IMR-90 (cell line): ENCODE results near the gene DCDC2B. TPM values are rescaled to one million over a fixed set of nuclear protein-coding genes. Genes with fewer than 3 reads are reported as not detected.

Source experiments
- ATAC-seq: fragments of 200-7000 bp; cut with Tn5 transposase; 2 replicates; pipeline ENCODE4 v1.9.1; 2020; ENCODE audit warnings: low read depth, mild to moderate bottlenecking, moderate library complexity
- BruUV-seq: library from RNA; stranded (reverse); fragments of 400-500 nt; replicated peaks from 2 replicates; lab custom pipeline; 2021; lab: Mats Ljungman, UMichigan
- CTCF ChIA-PET: fragments of 300-600 bp; formaldehyde crosslinking; extraction: SDS; loops from one replicate; lab custom pipeline; 2021; ENCODE audit warnings: antibody characterized with exemption; lab: Yijun Ruan, JAX
- POLR2A ChIA-PET: fragments of 300-600 bp; sonication (Branson Sonifier 250); formaldehyde crosslinking; loops from one replicate; lab custom pipeline; 2022; ENCODE audit warnings: antibody characterized with exemption; ENCODE audit not compliant: unreplicated experiment; lab: Charles Lee
- DNase-seq: peaks from one replicate; pipeline ENCODE4 v3.0.0; 2013
- H2AFZ ChIP-seq: replicated peaks from 2 replicates; pipeline ENCODE3; 2013; ENCODE audit warnings: low read length, mild to moderate bottlenecking; ENCODE audit not compliant: poor library complexity
- H2AK5ac ChIP-seq: 2 replicates; pipeline ENCODE4 v1.6.1; 2013; ENCODE audit warnings: low read depth, low read length, inconsistent platforms
- H2AK9ac ChIP-seq: replicated peaks from 2 replicates; pipeline ENCODE3; 2013; ENCODE audit warnings: mild to moderate bottlenecking, low read depth, low read length, moderate library complexity; ENCODE audit not compliant: poor library complexity
- H2BK120ac ChIP-seq: 2 replicates; pipeline ENCODE4 v1.6.1; 2013; ENCODE audit warnings: low read depth, low read length, inconsistent platforms
- H2BK15ac ChIP-seq: 3 replicates; pipeline ENCODE4 v1.6.1; 2013; ENCODE audit warnings: low read depth, low read length, inconsistent platforms
- H2BK20ac ChIP-seq: 2 replicates; pipeline ENCODE4 v1.6.1; 2013; ENCODE audit warnings: low read depth, mild to moderate bottlenecking, inconsistent platforms, low read length, moderate library complexity
- H2BK5ac ChIP-seq: 2 replicates; pipeline ENCODE4 v1.6.1; 2013; ENCODE audit warnings: mild to moderate bottlenecking, low read depth, low read length, inconsistent platforms; ENCODE audit not compliant: poor library complexity, severe bottlenecking
- H3K14ac ChIP-seq: replicated peaks from 2 replicates; pipeline ENCODE4 v1.6.1; 2013; ENCODE audit warnings: low read depth, low read length, inconsistent platforms
- H3K18ac ChIP-seq: 2 replicates; pipeline ENCODE4 v1.6.1; 2013; ENCODE audit warnings: low read depth, low read length, control low read depth
- H3K23ac ChIP-seq: 2 replicates; pipeline ENCODE4 v1.6.1; 2013; ENCODE audit warnings: low read depth, low read length, inconsistent platforms
- H3K27ac ChIP-seq: 2 replicates; pipeline ENCODE4 v1.5.1; 2013; ENCODE audit warnings: mild to moderate bottlenecking, control low read depth, low read length; ENCODE audit not compliant: insufficient read depth
- H3K27me3 ChIP-seq: 2 replicates; pipeline ENCODE4 v1.6.1; 2013; ENCODE audit warnings: low read length; ENCODE audit not compliant: control insufficient read depth, insufficient read depth
- H3K36me3 ChIP-seq: 2 replicates; pipeline ENCODE4 v1.6.1; 2013; ENCODE audit warnings: low read length, mixed read lengths; ENCODE audit not compliant: control insufficient read depth, insufficient read depth
- H3K4ac ChIP-seq: 2 replicates; pipeline ENCODE4 v1.6.1; 2013; ENCODE audit warnings: low read depth, low read length, inconsistent platforms
- H3K4me1 ChIP-seq: 2 replicates; pipeline ENCODE4 v1.6.1; 2013; ENCODE audit warnings: low read length, mixed read lengths; ENCODE audit not compliant: control insufficient read depth, insufficient read depth
- H3K4me2 ChIP-seq: 2 replicates; pipeline ENCODE4 v1.6.1; 2013; ENCODE audit warnings: low read depth, mild to moderate bottlenecking, control low read depth, low read length, moderate library complexity
- H3K4me3 ChIP-seq: 2 replicates; pipeline ENCODE4 v1.5.1; 2013; ENCODE audit warnings: low read depth, mild to moderate bottlenecking, control low read depth, low read length, moderate library complexity; ENCODE audit not compliant: insufficient read depth
- H3K56ac ChIP-seq: 2 replicates; pipeline ENCODE4 v1.6.1; 2013; ENCODE audit warnings: low read length, inconsistent platforms; ENCODE audit not compliant: insufficient read depth; ENCODE audit errors: extremely low read depth
- H3K79me1 ChIP-seq, 2 experiments: 2 replicates each; pipeline ENCODE4 v1.6.1; 2013; ENCODE audit warnings: low read length in 2 of 2, inconsistent platforms in 1 of 2, low read depth in 1 of 2
- H3K9ac ChIP-seq: 2 replicates; pipeline ENCODE4 v1.6.1; 2013; ENCODE audit warnings: low read depth, low read length, control low read depth
- H3K9me1 ChIP-seq: 2 replicates; pipeline ENCODE4 v1.6.1; 2013; ENCODE audit warnings: low read length, inconsistent platforms; ENCODE audit not compliant: insufficient read depth
- H3K9me3 ChIP-seq: 2 replicates; pipeline ENCODE4 v1.6.1; 2013; ENCODE audit warnings: low read length; ENCODE audit not compliant: control insufficient read depth, insufficient read depth
- H4K20me1 ChIP-seq: 2 replicates; pipeline ENCODE4 v1.6.1; 2013; ENCODE audit warnings: low read length, inconsistent platforms; ENCODE audit not compliant: insufficient read depth
- H4K5ac ChIP-seq: 2 replicates; pipeline ENCODE4 v1.6.1; 2013; ENCODE audit warnings: mild to moderate bottlenecking, low read depth, low read length, control low read depth
- H4K8ac ChIP-seq, 2 experiments: 2 replicates each; pipeline ENCODE4 v1.6.1; 2013; ENCODE audit warnings: low read depth in 2 of 2, low read length in 2 of 2, control low read depth in 1 of 2, inconsistent platforms in 1 of 2
- H4K91ac ChIP-seq: 2 replicates; pipeline ENCODE4 v1.6.1; 2013; ENCODE audit warnings: low read depth, low read length, inconsistent platforms; ENCODE audit not compliant: insufficient read depth
- BHLHE40 ChIP-seq: fragments of 150-350 bp; IDR thresholded peaks from 2 replicates; pipeline ENCODE4 v1.6.1; 2016; ENCODE audit warnings: mild to moderate bottlenecking, low read depth, low read length
- CEBPB ChIP-seq: IDR thresholded peaks from 2 replicates; pipeline ENCODE4 v1.6.1; 2012; ENCODE audit warnings: low read depth, low read length, improper control_type of control experiment
- CHD1 ChIP-seq: IDR thresholded peaks from 2 replicates; pipeline ENCODE4 v1.6.1; 2012; ENCODE audit warnings: low read depth, low read length, improper control_type of control experiment
- FOS ChIP-seq: fragments of 150-350 bp; IDR thresholded peaks from 2 replicates; pipeline ENCODE4 v1.6.1; 2016; ENCODE audit warnings: low read depth, low read length
- MAFK ChIP-seq: IDR thresholded peaks from 2 replicates; pipeline ENCODE4 v1.6.1; 2012; ENCODE audit warnings: low read depth, low read length, improper control_type of control experiment
- MAZ ChIP-seq: IDR thresholded peaks from 2 replicates; pipeline ENCODE4 v1.6.1; 2012; ENCODE audit warnings: low read depth, mild to moderate bottlenecking, low read length, improper control_type of control experiment, moderate library complexity, borderline replicate concordance
- MXI1 ChIP-seq: IDR thresholded peaks from 2 replicates; pipeline ENCODE4 v1.6.1; 2012; ENCODE audit warnings: low read depth, mild to moderate bottlenecking, low read length, moderate library complexity, borderline replicate concordance
- NFE2L2 ChIP-seq: fragments of 150-350 bp; IDR thresholded peaks from 2 replicates; pipeline ENCODE4 v1.6.1; 2016; ENCODE audit warnings: low read depth, mild to moderate bottlenecking, low read length
- POLR2A ChIP-seq: IDR thresholded peaks from 2 replicates; pipeline ENCODE4 v1.6.1; 2012; ENCODE audit warnings: mild to moderate bottlenecking, low read depth, low read length
- RAD21 ChIP-seq: IDR thresholded peaks from 2 replicates; pipeline ENCODE4 v1.6.1; 2012; ENCODE audit warnings: low read length, improper control_type of control experiment
- RCOR1 ChIP-seq: IDR thresholded peaks from 2 replicates; pipeline ENCODE4 v1.6.1; 2012; ENCODE audit warnings: mild to moderate bottlenecking, low read length, improper control_type of control experiment; ENCODE audit not compliant: insufficient replicate concordance
- RFX5 ChIP-seq: IDR thresholded peaks from 2 replicates; pipeline ENCODE4 v1.8.0; 2012; ENCODE audit warnings: low read depth, mild to moderate bottlenecking, low read length, moderate library complexity
- SMC3 ChIP-seq: fragments of 150-350 bp; IDR thresholded peaks from 2 replicates; pipeline ENCODE4 v1.6.1; 2016; ENCODE audit warnings: low read depth, mild to moderate bottlenecking, antibody characterized with exemption, low read length, moderate library complexity
- WGBS, 2 experiments: methylation state at CpG; one replicate each; pipeline versions ENCODE4 v1.1.5 to v1.1.7; 2013; ENCODE audit warnings: missing lambda C conversion rate in 2 of 2; ENCODE audit not compliant: insufficient read length in 1 of 2; ENCODE audit errors: extremely low coverage in 2 of 2; 5-methylcytosine and 5-hydroxymethylcytosine counted together
- dilution Hi-C: fragments of 300-500 bp; cut with HindIII; formaldehyde crosslinking; loops from one replicate; pipeline ENCODE4 v1.14.3; 2018; ENCODE audit warnings: low sequenced_read_pairs; ENCODE audit not compliant: unreplicated experiment
- in situ Hi-C: fragments of 300-500 bp; cut with MboI; formaldehyde crosslinking; loops from 3 replicates; pipeline ENCODE4 v1.14.3; 2019; ENCODE audit warnings: low sequenced_read_pairs, inconsistent platforms, mixed read lengths
- intact Hi-C: fragments of 100-400 bp; cut with micrococcal nuclease; formaldehyde crosslinking; loops from 2 replicates; pipeline ENCODE4 v1.10.0; 2022
- polyA plus RNA-seq, 3 experiments: library from polyadenylated mRNA; depleted of rRNA; stranded (reverse); fragments of >200 nt; gene quantifications; 2 replicates each; pipeline ENCODE4 v1.2.3, GENCODE V29; 2012; ENCODE audit warnings: low replicate concordance in 1 of 3
- total RNA-seq: library from RNA; depleted of rRNA; stranded (reverse); fragments of >200 nt; gene quantifications from 2 replicates; pipeline ENCODE4 v1.2.3, GENCODE V29; 2012
- TF ChIP-seq, protein P1 (sequence below): conservative IDR thresholded peaks from 2 replicates; pipeline ENCODE4 v1.5.1; 2012; ENCODE audit warnings: mild to moderate bottlenecking, low read depth, low read length, improper control_type of control experiment
- TF ChIP-seq, protein P2 (sequence below): fragments of 150-350 bp; IDR thresholded peaks from 2 replicates; pipeline ENCODE4 v1.6.1; 2017; ENCODE audit warnings: mild to moderate bottlenecking, antibody characterized with exemption, low read length, low read depth
- TF ChIP-seq, protein P3 (sequence below): fragments of 150-350 bp; IDR thresholded peaks from 2 replicates; pipeline ENCODE4 v1.6.1; 2016; ENCODE audit warnings: low read depth, mild to moderate bottlenecking, low read length, moderate library complexity, borderline replicate concordance

DCDC2B gene
- total and polyA plus RNA-seq, 2 of the 4 experiments (the other 2 are of a cell fraction) = not detected

DNA sequence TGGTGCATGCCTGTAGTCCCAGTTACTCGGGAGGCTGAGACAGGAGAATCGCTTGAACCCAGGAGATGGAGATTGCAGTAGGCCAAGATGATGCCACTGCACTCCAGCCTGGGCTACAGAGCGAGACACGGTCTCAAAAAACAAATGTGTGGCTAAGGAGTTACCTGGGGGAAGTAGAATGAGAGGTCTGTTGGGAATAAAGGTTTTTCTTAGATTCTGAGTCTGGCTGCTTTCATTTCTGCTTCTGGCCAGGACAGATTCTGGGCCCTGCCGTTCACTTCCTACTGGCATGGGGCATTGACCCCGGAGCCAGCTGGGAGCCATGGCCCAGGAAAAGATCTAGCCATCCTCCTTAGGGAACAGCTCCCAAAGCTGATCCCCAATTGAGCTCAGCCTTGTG lies 420 bp upstream of the DCDC2B start:
- no peaks in the 10 kb centered on the region for H3K27me3 ChIP-seq
- H3K9ac ChIP-seq = no peak overlapping the region
- no peak overlapping the region for H3K18ac ChIP-seq
- DNase-seq = no peak
- no peak overlapping the region for H3K23ac ChIP-seq
- no peak overlapping the region for H2BK15ac ChIP-seq
- dilution Hi-C loops (no loop called here), in situ Hi-C loops (no loop called here), intact Hi-C loops (no loop called here)
- H3K14ac ChIP-seq = no peak overlapping the region
- H3K9me1 ChIP-seq = peaks cover 6% of the 10 kb centered on the region; the same call in 1 of the 2 replicates
- no peak overlapping the region for H3K56ac ChIP-seq
- H3K9me3 ChIP-seq = no peaks in the 10 kb centered on the region
- BruUV-seq = no TSS peak
- H2BK5ac ChIP-seq = no peak overlapping the region
- peaks cover 11 to 27% of the 10 kb centered on the region in 2 experiments for H3K79me1 ChIP-seq
- no peaks in the 10 kb centered on the region; the same call in 1 of the 2 replicates for H4K20me1 ChIP-seq
- no peak overlapping the region for H2BK120ac ChIP-seq
- ATAC-seq = no peak
- POLR2A ChIA-PET = no interaction called here
- no peak overlapping the region for H2AFZ ChIP-seq
- H4K91ac ChIP-seq = no peak overlapping the region
- H2AK5ac ChIP-seq = no peak overlapping the region
- no peak overlapping the region for H3K4ac ChIP-seq
- H2AK9ac ChIP-seq = no peak overlapping the region
- no peak overlapping the region for H4K5ac ChIP-seq
- H3K4me3 ChIP-seq = no peak overlapping the region
- H3K4me2 ChIP-seq = no peak overlapping the region
- WGBS, 2 experiments = 89% methylated on average over 3 of the region's 6 CpGs; no CpG with 5 or more reads in 1 of the 2 experiments
- no peak overlapping the region for H4K8ac ChIP-seq
- H2BK20ac ChIP-seq = no peak overlapping the region
- peaks cover 3% of the 10 kb centered on the region; the same call in 1 of the 2 replicates for H3K36me3 ChIP-seq
- CTCF ChIA-PET = interaction anchor here (0.6 to 1.6 kb wide), 2 partner anchors 99 to 192 kb away, joined by 3 to 6 read pairs; no protein-coding TSS in a partner anchor
- TF ChIP-seq MAZ (no peak), SMC3 (no peak), RFX5 (no peak), CHD1 (no peak), BHLHE40 (no peak), RCOR1 (no peak), MAFK (no peak), CEBPB (no peak), MXI1 (no peak), POLR2A (no peak), RAD21 (no peak), NFE2L2 (no peak), FOS (no peak)
- TF ChIP-seq, protein P1, sequence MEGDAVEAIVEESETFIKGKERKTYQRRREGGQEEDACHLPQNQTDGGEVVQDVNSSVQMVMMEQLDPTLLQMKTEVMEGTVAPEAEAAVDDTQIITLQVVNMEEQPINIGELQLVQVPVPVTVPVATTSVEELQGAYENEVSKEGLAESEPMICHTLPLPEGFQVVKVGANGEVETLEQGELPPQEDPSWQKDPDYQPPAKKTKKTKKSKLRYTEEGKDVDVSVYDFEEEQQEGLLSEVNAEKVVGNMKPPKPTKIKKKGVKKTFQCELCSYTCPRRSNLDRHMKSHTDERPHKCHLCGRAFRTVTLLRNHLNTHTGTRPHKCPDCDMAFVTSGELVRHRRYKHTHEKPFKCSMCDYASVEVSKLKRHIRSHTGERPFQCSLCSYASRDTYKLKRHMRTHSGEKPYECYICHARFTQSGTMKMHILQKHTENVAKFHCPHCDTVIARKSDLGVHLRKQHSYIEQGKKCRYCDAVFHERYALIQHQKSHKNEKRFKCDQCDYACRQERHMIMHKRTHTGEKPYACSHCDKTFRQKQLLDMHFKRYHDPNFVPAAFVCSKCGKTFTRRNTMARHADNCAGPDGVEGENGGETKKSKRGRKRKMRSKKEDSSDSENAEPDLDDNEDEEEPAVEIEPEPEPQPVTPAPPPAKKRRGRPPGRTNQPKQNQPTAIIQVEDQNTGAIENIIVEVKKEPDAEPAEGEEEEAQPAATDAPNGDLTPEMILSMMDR = no peak
- TF ChIP-seq, protein P2, sequence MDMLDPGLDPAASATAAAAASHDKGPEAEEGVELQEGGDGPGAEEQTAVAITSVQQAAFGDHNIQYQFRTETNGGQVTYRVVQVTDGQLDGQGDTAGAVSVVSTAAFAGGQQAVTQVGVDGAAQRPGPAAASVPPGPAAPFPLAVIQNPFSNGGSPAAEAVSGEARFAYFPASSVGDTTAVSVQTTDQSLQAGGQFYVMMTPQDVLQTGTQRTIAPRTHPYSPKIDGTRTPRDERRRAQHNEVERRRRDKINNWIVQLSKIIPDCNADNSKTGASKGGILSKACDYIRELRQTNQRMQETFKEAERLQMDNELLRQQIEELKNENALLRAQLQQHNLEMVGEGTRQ = no peak
- TF ChIP-seq, protein P3, sequence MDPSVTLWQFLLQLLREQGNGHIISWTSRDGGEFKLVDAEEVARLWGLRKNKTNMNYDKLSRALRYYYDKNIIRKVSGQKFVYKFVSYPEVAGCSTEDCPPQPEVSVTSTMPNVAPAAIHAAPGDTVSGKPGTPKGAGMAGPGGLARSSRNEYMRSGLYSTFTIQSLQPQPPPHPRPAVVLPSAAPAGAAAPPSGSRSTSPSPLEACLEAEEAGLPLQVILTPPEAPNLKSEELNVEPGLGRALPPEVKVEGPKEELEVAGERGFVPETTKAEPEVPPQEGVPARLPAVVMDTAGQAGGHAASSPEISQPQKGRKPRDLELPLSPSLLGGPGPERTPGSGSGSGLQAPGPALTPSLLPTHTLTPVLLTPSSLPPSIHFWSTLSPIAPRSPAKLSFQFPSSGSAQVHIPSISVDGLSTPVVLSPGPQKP = no peak
- peaks cover 6% of the 10 kb centered on the region for H3K4me1 ChIP-seq
- no peak overlapping the region for H3K27ac ChIP-seq
